HepG2 (cell line): ENCODE results near the gene PRRT2. TPM values are rescaled to one million over a fixed set of nuclear protein-coding genes. Genes with fewer than 3 reads are reported as not detected.

Source experiments
- ATAC-seq: fragments of 200-7000 bp; cut with Tn5 transposase; 3 replicates; pipeline ENCODE4 v1.9.1; 2020; ENCODE audit warnings: mild to moderate bottlenecking, moderate library complexity
- BruUV-seq: library from RNA; stranded (reverse); fragments of 400-500 nt; replicated peaks from 2 replicates; lab custom pipeline; 2021; lab: Mats Ljungman, UMichigan
- CTCF ChIA-PET: fragments of 300-600 bp; formaldehyde crosslinking; extraction: SDS; loops from one replicate; lab custom pipeline; 2021; ENCODE audit warnings: low total read pairs, inconsistent platforms, low intra/inter-chr PET ratio; lab: Yijun Ruan, JAX
- POLR2A ChIA-PET: fragments of 350-600 bp; sonication (Branson Sonifier 250); formaldehyde crosslinking; loops from one replicate; lab custom pipeline; 2020; ENCODE audit warnings: antibody characterized with exemption, inconsistent platforms; lab: Yijun Ruan, JAX
- DNase-seq: peaks from one replicate; pipeline ENCODE4 v3.0.0-alpha.2; 2015; ENCODE audit warnings: low spot score
- FAIRE-seq: peaks from 3 replicates; lab custom pipeline; 2011; peaks lifted over from hg19 to GRCh38; lab: Jason Lieb, UNC
- H2AFZ ChIP-seq: one replicate; pipeline ENCODE4 v1.6.1; 2011; ENCODE audit warnings: low read length, inconsistent platforms
- H3K27ac ChIP-seq: fragments of 300-600 bp; 3 replicates; pipeline ENCODE4 v1.8.0; 2011; ENCODE audit warnings: mixed run types, mild to moderate bottlenecking, mixed read lengths, low read length, inconsistent platforms; ENCODE audit not compliant: insufficient read depth; ENCODE audit errors: extremely low read length
- H3K27me3 ChIP-seq, 2 experiments: fragments of 200-600 bp in 1 of 2; 2 replicates in 1 of 2; 3 replicates in 1 of 2; pipeline versions ENCODE4 v1.6.0 to v1.8.0; 2011; ENCODE audit warnings: low read length in 2 of 2, mild to moderate bottlenecking in 2 of 2, moderate library complexity in 2 of 2, inconsistent platforms in 1 of 2; ENCODE audit not compliant: insufficient read depth in 2 of 2, control insufficient read depth in 1 of 2
- H3K36me3 ChIP-seq, 2 experiments: fragments of 200-600 bp in 1 of 2; replicated peaks in 1 of 2; 2 replicates in 1 of 2; 3 replicates in 1 of 2; pipeline versions ENCODE4 v1.5.1 to v1.8.0; 2011; ENCODE audit warnings: low read length in 2 of 2, inconsistent platforms in 1 of 2; ENCODE audit not compliant: insufficient read depth in 2 of 2, control insufficient read depth in 1 of 2
- H3K4me1 ChIP-seq: 2 replicates; pipeline ENCODE4 v1.5.1; 2012; ENCODE audit warnings: low read length, inconsistent platforms; ENCODE audit not compliant: insufficient read depth
- H3K4me2 ChIP-seq: 2 replicates; pipeline ENCODE4 v1.6.0; 2011; ENCODE audit warnings: low read depth, low read length, inconsistent platforms
- H3K4me3 ChIP-seq, 3 experiments: fragments of 200-600 bp in 1 of 3; sonication (generic), shearing (Covaris generic) in 1 of 3; replicated peaks in 1 of 3; 2 replicates each; pipeline ENCODE4 v1.5.1; 2011 to 2016; ENCODE audit warnings: low read length in 3 of 3, inconsistent platforms in 2 of 3, low read depth in 2 of 3, mild to moderate bottlenecking in 2 of 3, control low read depth in 1 of 3, mixed read lengths in 1 of 3; ENCODE audit not compliant: insufficient read depth in 1 of 3
- H3K79me2 ChIP-seq: one replicate; pipeline ENCODE4 v1.6.1; 2011; ENCODE audit warnings: low read length, inconsistent platforms; ENCODE audit not compliant: insufficient read depth
- H3K9ac ChIP-seq: 2 replicates; pipeline ENCODE4 v1.6.0; 2011; ENCODE audit warnings: mild to moderate bottlenecking, low read depth, low read length, inconsistent platforms; ENCODE audit not compliant: insufficient read depth
- H3K9me3 ChIP-seq: 2 replicates; pipeline ENCODE4 v1.5.1; 2012; ENCODE audit warnings: mild to moderate bottlenecking, low read length
- H4K20me1 ChIP-seq: 2 replicates; pipeline ENCODE4 v1.6.0; 2011; ENCODE audit warnings: inconsistent platforms, mild to moderate bottlenecking, low read length, moderate library complexity; ENCODE audit not compliant: insufficient read depth
- E2F2 ChIP-seq: sonication (generic); formaldehyde crosslinking; IDR thresholded peaks from 2 replicates; pipeline ENCODE4 v1.4.0; 2020; ENCODE audit warnings: missing genetic modification reagents, borderline replicate concordance
- HMG20B ChIP-seq: conservative IDR thresholded peaks from 2 replicates; pipeline ENCODE4 v1.6.1; 2016; ENCODE audit warnings: missing genetic modification reagents, missing compliant biosample characterization
- IKZF1 ChIP-seq: fragments of 450-650 bp; IDR thresholded peaks from 2 replicates; pipeline ENCODE4 v1.7.1; 2016
- NKX3-1 ChIP-seq: sonication (generic); formaldehyde crosslinking; IDR thresholded peaks from 2 replicates; pipeline ENCODE4 v1.5.0; 2020; ENCODE audit warnings: missing genetic modification reagents
- SIN3A ChIP-seq: IDR thresholded peaks from 2 replicates; pipeline ENCODE4 v1.6.1; 2011; ENCODE audit warnings: low read depth, mild to moderate bottlenecking, control low read depth, low read length, borderline replicate concordance
- SNAPC4 ChIP-seq: sonication (generic); formaldehyde crosslinking; IDR thresholded peaks from 2 replicates; pipeline ENCODE4 v1.4.0; 2020; ENCODE audit warnings: mild to moderate bottlenecking, missing genetic modification reagents
- THAP11 ChIP-seq: IDR thresholded peaks from 2 replicates; pipeline ENCODE4 v1.6.1; 2016; ENCODE audit warnings: missing biosample characterization, missing genetic modification reagents
- YEATS2 ChIP-seq: sonication (generic); formaldehyde crosslinking; IDR thresholded peaks from 2 replicates; pipeline ENCODE4 v1.4.0; 2020; ENCODE audit warnings: missing genetic modification reagents, borderline replicate concordance
- ZNF235 ChIP-seq: sonication (generic); formaldehyde crosslinking; IDR thresholded peaks from 2 replicates; pipeline ENCODE4 v1.8.1; 2023; ENCODE audit warnings: mild to moderate bottlenecking, missing genetic modification reagents, borderline replicate concordance
- ZNF317 ChIP-seq: sonication (generic); formaldehyde crosslinking; IDR thresholded peaks from 2 replicates; pipeline ENCODE4 v1.5.0; 2020; ENCODE audit warnings: mild to moderate bottlenecking, missing genetic modification reagents
- ZNF333 ChIP-seq: sonication (generic); formaldehyde crosslinking; IDR thresholded peaks from 2 replicates; pipeline ENCODE4 v1.4.0; 2020; ENCODE audit warnings: mild to moderate bottlenecking, missing genetic modification reagents, borderline replicate concordance
- ZNF567 ChIP-seq: sonication (generic); formaldehyde crosslinking; IDR thresholded peaks from 2 replicates; pipeline ENCODE4 v1.8.1; 2023; ENCODE audit warnings: mild to moderate bottlenecking, missing genetic modification reagents, borderline replicate concordance
- ZNF749 ChIP-seq: sonication (generic); formaldehyde crosslinking; IDR thresholded peaks from 2 replicates; pipeline ENCODE4 v1.8.0; 2022; ENCODE audit warnings: mild to moderate bottlenecking, missing genetic modification reagents, moderate library complexity, borderline replicate concordance
- ZNF75D ChIP-seq: sonication (generic); formaldehyde crosslinking; IDR thresholded peaks from 2 replicates; pipeline ENCODE4 v1.8.1; 2023; ENCODE audit warnings: missing genetic modification reagents, mild to moderate bottlenecking, borderline replicate concordance
- ZNF776 ChIP-seq: sonication (generic); formaldehyde crosslinking; IDR thresholded peaks from 2 replicates; pipeline ENCODE4 v1.4.0; 2020; ENCODE audit warnings: mild to moderate bottlenecking, missing genetic modification reagents
- WGBS: methylation state at CpG from one replicate; pipeline ENCODE4 v1.1.6; 2017; ENCODE audit warnings: low lambda C conversion rate; 5-methylcytosine and 5-hydroxymethylcytosine counted together
- in situ Hi-C: cut with HindIII; loops from 2 replicates; pipeline ENCODE4 v1.10.0; 2017; ENCODE audit warnings: low pct_unique_long_range_greater_than_20kb; ENCODE audit not compliant: extremely low pct_ligation_motif_present
- intact Hi-C: fragments of 100-400 bp; cut with micrococcal nuclease; formaldehyde crosslinking; loops from one replicate; pipeline ENCODE4 v1.10.0; 2022; ENCODE audit not compliant: unreplicated experiment
- polyA plus RNA-seq, 8 experiments: library from polyadenylated mRNA; depleted of rRNA in 3 of 8; stranded (reverse) in 7 of 8; unstranded in 1 of 8; fragments of >200 nt; fragmentation: Illumina TruSeq in 4 of 8; extraction: Trizol in 4 of 8; gene quantifications; 2 replicates each; pipeline versions ENCODE4 v1.2.1 to v1.2.3, GENCODE V29; 2011 to 2016; ENCODE audit warnings: low read depth in 4 of 8, missing spikeins in 1 of 8, mixed read lengths in 1 of 8; ENCODE audit not compliant: insufficient read depth in 1 of 8
- total RNA-seq, 5 experiments: library from RNA; depleted of rRNA; stranded (reverse); fragments of >200 nt; fragmentation: Illumina TruSeq; extraction: Trizol; gene quantifications; 2 replicates each; pipeline ENCODE4 v1.2.3, GENCODE V29; 2016; ENCODE audit warnings: low read depth in 1 of 5
- TF ChIP-seq, protein P1 (sequence below): sonication (generic); formaldehyde crosslinking; conservative IDR thresholded peaks from 2 replicates; pipeline ENCODE4 v1.4.0; 2020; ENCODE audit warnings: missing genetic modification reagents

The PRRT2 gene
- total and polyA plus RNA-seq, 2 of the 13 experiments (the other 11 are each of a cell fraction or from before 2014, with no cell fraction given): 0.51 to 1.1 TPM

DNA sequence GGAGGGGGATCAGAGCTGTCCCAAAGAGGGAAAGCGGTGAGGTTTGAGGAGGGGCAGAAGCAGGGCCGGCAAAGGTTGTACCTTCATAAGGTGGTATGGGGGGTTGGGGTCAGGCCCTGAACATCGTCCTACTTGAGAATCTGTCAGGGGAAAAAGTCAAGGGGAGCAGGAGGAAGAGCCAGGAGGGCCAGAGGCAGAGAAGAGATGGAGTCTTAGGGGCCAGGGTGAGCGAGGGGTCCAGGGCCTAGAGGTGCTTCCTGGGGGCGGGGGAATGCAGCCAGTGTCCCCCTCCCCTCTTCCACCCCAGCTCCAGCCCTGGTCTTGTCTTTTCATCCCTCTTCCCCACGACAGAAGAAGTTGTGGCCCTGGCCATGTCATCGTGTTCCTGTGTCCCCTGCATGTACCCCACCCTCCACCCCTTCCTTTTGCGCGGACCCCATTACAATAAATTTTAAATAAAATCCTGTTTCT lies 1.3 kb upstream of the PRRT2 start:
- Histone ChIP-seq H3K4me1 (peaks cover 77% of the 10 kb centered on the region), H3K27me3 (peaks cover 0 to 12% of the 10 kb centered on the region in 2 experiments; a peak in 2 of 5 replicates), H3K9ac (no peak overlapping the region), H3K9me3 (no peaks in the 10 kb centered on the region), H3K27ac (peak overlapping the region; percentile 53), H3K4me2 (peak overlapping the region; percentile 95), H4K20me1 (peaks cover 23% of the 10 kb centered on the region; the same call in 1 of the 2 replicates), H3K79me2 (peaks cover 22% of the 10 kb centered on the region), H3K36me3 (peaks cover 6 to 26% of the 10 kb centered on the region in 2 experiments), H2AFZ (no peak overlapping the region), H3K4me3 (peak overlapping the region in 1 of 3 experiments; percentile 75; a peak in 1 of 6 replicates)
- ATAC-seq (no peak; the same call in 1 of the 3 replicates), FAIRE-seq (no peak), DNase-seq (no peak)
- intact Hi-C loops (loop anchor here (2.0 kb wide), 1 partner anchor 210 kb away; no protein-coding TSS in a partner anchor), in situ Hi-C loops (loop anchor here (25.0 kb wide), 1 partner anchor 852 kb away; the partner anchor contains the start of genes FBRS and PRR14)
- CTCF ChIA-PET: no interaction called here
- POLR2A ChIA-PET: interaction anchor here (1.0 to 4.3 kb wide), 6 partner anchors 10 to 111 kb away, joined by 3 to 26 read pairs (median 13); partner anchors contain the start of genes ASPHD1, KIF22, MVP and SEZ6L2
- 40% methylated on average over 9 of the region's 9 CpGs for WGBS
- BruUV-seq: TSS peak; percentile 74
- TF ChIP-seq YEATS2 (CRISPR knock-in tag): no peak
- 0 out of 2 replicates have a peak, but pooled peaks have one; percentile 30 for TF ChIP-seq ZNF749 (CRISPR knock-in tag)
- no peak for TF ChIP-seq ZNF75D (CRISPR knock-in tag)
- TF ChIP-seq NKX3-1 (CRISPR knock-in tag): no peak
- TF ChIP-seq ZNF235 (CRISPR knock-in tag): 0 out of 2 replicates have a peak, but pooled peaks have one; percentile 50
- TF ChIP-seq THAP11 (CRISPR knock-in tag): no peak
- TF ChIP-seq, protein P1, sequence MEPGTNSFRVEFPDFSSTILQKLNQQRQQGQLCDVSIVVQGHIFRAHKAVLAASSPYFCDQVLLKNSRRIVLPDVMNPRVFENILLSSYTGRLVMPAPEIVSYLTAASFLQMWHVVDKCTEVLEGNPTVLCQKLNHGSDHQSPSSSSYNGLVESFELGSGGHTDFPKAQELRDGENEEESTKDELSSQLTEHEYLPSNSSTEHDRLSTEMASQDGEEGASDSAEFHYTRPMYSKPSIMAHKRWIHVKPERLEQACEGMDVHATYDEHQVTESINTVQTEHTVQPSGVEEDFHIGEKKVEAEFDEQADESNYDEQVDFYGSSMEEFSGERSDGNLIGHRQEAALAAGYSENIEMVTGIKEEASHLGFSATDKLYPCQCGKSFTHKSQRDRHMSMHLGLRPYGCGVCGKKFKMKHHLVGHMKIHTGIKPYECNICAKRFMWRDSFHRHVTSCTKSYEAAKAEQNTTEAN (CRISPR knock-in tag): no peak
- 0 out of 2 replicates have a peak, but pooled peaks have one; percentile 8 for TF ChIP-seq ZNF317 (CRISPR knock-in tag)
- no peak for TF ChIP-seq SIN3A
- TF ChIP-seq IKZF1: no peak
- TF ChIP-seq SNAPC4 (CRISPR knock-in tag): 0 out of 2 replicates have a peak, but pooled peaks have one; percentile 7
- TF ChIP-seq E2F2: 0 out of 2 replicates have a peak, but pooled peaks have one; percentile 9
- no peak for TF ChIP-seq HMG20B (CRISPR knock-in tag)
- TF ChIP-seq ZNF776 (CRISPR knock-in tag): peak; percentile 12; the same call in 1 of the 2 replicates
- TF ChIP-seq ZNF567 (CRISPR knock-in tag): 0 out of 2 replicates have a peak, but pooled peaks have one; percentile 15
- peak; percentile 45; the same call in 1 of the 2 replicates for TF ChIP-seq ZNF333 (CRISPR knock-in tag)
